ENCODE results near the gene G6PC1.

GRCh38 chr17:42917236-42917603 lies 16.6 kb downstream of the G6PC1 start:
- TF ChIP-seq SP1 (IDR thresholded peaks at IDR 0.05) (no peak), PKNOX1 (IDR thresholded peaks at IDR 0.05) (no peak), LEF1 (IDR thresholded peaks at IDR 0.05; ENCODE audit: borderline replicate concordance) (no peak), ELF4 (IDR thresholded peaks at IDR 0.05) (no peak), FOXM1 (IDR thresholded peaks at IDR 0.05; ENCODE audit: borderline replicate concordance) (no peak), NFRKB (IDR thresholded peaks at IDR 0.05) (no peak), BHLHE40 (IDR thresholded peaks at IDR 0.05; ENCODE audit: borderline replicate concordance) (no peak), L3MBTL2 (conservative IDR thresholded peaks at IDR 0.05) (no peak), FOXA1 (IDR thresholded peaks at IDR 0.05) (no peak), HDGF (IDR thresholded peaks at IDR 0.05; ENCODE audit: borderline replicate concordance) (no peak), SUZ12 (IDR thresholded peaks at IDR 0.05) (no peak)

Measured in HEK293T (cell line).